GM21367 (cell line): ENCODE measurements around the gene CEP170B.
"Not testable (repeated sequence)": the region's sequence is repeated elsewhere in the genome, so short reads cannot be mapped to it uniquely, and the experiment has no call there.

Source experiments
- ATAC-seq: cut with Tn5 transposase; IDR thresholded peaks from one replicate; pipeline ENCODE4 v1.9.1; 2021; ENCODE audit not compliant: unreplicated experiment

CEP170B gene

GRCh38 chr14:104941508-104942365 is 76.7 kb downstream of the CEP170B start:
- ATAC-seq: no peak

GRCh38 chr14:104942586-104942985 is 77.5 kb downstream of the CEP170B start:
- ATAC-seq: no peak

DNA sequence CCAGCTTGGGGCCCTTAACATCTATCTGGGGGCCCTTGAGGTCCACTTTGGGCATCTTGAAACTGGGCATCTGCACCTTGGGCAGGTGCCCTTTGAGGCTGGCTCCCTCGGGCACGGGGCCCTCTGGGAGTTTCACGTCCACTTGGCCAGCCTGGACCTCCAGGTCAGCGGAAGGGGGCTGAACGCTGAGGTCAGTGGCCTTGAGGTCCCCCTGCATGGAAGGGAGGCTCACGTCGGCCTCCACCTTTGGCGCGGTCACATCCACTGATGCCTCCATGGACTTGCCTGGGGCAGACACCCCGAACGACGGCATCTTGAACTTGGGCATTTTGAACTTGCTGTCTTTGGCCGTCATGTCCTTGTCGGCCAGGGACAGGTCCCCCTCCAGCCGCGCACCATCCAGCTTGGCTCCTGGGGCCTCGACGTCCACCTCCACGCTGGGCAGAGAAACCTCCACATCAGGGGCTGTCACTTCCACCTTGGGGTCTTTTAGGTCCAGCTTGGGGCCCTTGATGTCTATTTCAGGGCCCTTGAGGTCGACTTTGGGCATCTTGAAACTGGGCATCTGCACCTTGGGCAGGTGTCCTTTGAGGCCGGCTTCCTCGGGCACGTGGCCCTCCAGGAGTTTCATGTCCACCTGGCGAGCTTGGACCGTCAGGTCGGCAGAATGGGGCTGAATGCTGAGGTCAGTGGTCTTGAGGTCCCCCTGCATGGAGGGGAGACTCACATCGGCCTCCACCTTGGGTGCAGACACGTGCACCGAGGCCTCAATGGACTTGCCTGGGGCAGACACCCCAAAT is 78.3 kb downstream of the CEP170B start:
- not testable (repeated sequence) for ATAC-seq

DNA sequence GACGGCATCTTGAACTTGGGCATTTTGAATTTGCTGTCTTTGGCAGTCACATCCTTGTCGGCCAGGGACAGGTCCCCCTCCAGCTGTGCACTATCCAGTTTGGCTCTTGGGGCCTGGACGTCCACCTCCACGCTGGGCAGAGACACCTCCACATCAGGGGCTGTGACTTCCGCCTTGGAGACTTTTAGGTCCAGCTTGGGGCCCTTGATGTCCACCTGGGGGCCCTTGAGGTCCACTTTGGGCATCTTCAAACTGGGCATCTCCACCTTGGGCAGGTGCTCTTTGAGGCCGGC is 78.9 kb downstream of the CEP170B start:
- ATAC-seq: not testable (repeated sequence)

DNA sequence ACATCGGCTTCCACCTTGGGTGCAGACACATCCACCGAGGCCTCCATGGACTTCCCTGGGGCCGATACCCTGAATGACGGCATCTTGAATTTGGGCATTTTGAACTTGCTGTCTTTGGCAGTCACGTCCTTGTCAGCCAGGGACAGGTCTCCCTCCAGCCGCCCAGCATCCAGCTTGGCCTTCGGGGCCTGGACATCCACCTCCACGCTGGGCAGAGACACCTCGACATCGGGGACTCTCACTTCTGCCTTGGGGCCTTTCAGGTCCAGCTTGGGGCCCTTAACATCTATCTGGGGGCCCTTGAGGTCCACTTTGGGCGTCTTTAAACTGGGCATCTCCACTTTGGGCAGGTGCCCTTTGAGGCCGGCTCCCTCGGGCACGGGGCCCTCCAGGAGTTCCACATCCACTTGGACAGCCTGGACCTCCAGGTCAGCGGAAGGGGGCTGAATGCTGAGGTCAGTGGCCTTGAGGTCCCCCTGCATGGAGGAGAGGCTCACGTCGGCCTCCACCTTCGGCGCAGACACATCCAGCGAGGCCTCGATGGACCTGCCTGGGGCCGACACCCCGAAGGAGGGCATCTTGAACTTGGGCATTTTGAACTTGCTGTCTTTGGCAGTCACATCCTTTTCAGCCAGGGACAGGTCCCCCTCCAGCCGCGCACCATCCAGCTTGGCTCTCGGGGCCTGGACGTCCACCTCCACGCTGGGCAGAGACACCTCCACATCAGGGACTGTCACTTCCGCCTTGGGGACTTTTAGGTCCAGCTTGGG is 79.6 kb downstream of the CEP170B start:
- ATAC-seq: not testable (repeated sequence)

GRCh38 chr14:104945266-104945665 is 80.2 kb downstream of the CEP170B start:
- ATAC-seq: not testable (repeated sequence)
